Retinal pigment epithelial cell (primary cell): Measurements from ENCODE around the gene CNTNAP4.

Experiments
- DNase-seq: peaks from one replicate; pipeline ENCODE4 v3.0.0-alpha.2; 2010; ENCODE audit warnings: low read depth
- H3K4me3 ChIP-seq: 2 replicates; pipeline ENCODE4 v1.5.1; 2011; ENCODE audit warnings: mild to moderate bottlenecking, low read length, control low read depth, moderate library complexity
- CTCF ChIP-seq: conservative IDR thresholded peaks from 2 replicates; pipeline ENCODE4 v1.5.1; 2011; ENCODE audit warnings: low read depth, low read length, control low read depth, inconsistent platforms

Gene CNTNAP4

GRCh38 chr16:76500006-76500405, 222.8 kb downstream of the CNTNAP4 start:
- H3K4me3 ChIP-seq, result no peak overlapping the region
- no peak for TF ChIP-seq CTCF
- no peak for DNase-seq

- TF ChIP-seq CTCF, result no peak
- DNase-seq, result no peak
- H3K4me3 ChIP-seq, result no peak overlapping the region
Measured at GRCh38 chr16:76502063-76502462, 224.9 kb downstream of the CNTNAP4 start.

- no peak for DNase-seq
- TF ChIP-seq CTCF, result no peak
- H3K4me3 ChIP-seq, result no peak overlapping the region
Measured at GRCh38 chr16:76502555-76502954, 225.4 kb downstream of the CNTNAP4 start.

- no peak for DNase-seq
- no peak for TF ChIP-seq CTCF
- H3K4me3 ChIP-seq, result no peak overlapping the region
Measured at GRCh38 chr16:76503091-76503490, 225.9 kb downstream of the CNTNAP4 start.

GRCh38 chr16:76511203-76511602, 234.0 kb downstream of the CNTNAP4 start:
- no peak for TF ChIP-seq CTCF
- H3K4me3 ChIP-seq, result no peak overlapping the region
- DNase-seq, result no peak

GRCh38 chr16:76518781-76519180, 241.6 kb downstream of the CNTNAP4 start:
- no peak for DNase-seq
- H3K4me3 ChIP-seq, result no peak overlapping the region
- TF ChIP-seq CTCF, result no peak

GRCh38 chr16:76524356-76524755, 247.2 kb downstream of the CNTNAP4 start:
- TF ChIP-seq CTCF, result no peak
- H3K4me3 ChIP-seq, result no peak overlapping the region
- DNase-seq, result no peak
